MG63 (cell line): ENCODE data around the gene POMZP3. TPM values are rescaled to one million over a fixed set of nuclear protein-coding genes. Genes with fewer than 3 reads are reported as not detected.
"Not testable (repeated sequence)": the region's sequence is repeated elsewhere in the genome, so short reads cannot be mapped to it uniquely, and the experiment has no call there.

Experiments
- DNase-seq: peaks from one replicate; pipeline ENCODE4 v3.0.0-alpha.2; 2020
- H3K27me3 ChIP-seq: fragments of 250-450 bp; sonication (Bioruptor Pico); 2 replicates; pipeline ENCODE4 v1.5.1; 2020; ENCODE audit warnings: mild to moderate bottlenecking, moderate library complexity
- H3K36me3 ChIP-seq: fragments of 250-450 bp; sonication (Bioruptor Pico); 2 replicates; pipeline ENCODE4 v1.5.1; 2020; ENCODE audit warnings: mild to moderate bottlenecking, moderate library complexity
- H3K4me3 ChIP-seq: fragments of 250-450 bp; sonication (Bioruptor Pico); 2 replicates; pipeline ENCODE4 v1.5.1; 2020; ENCODE audit warnings: mild to moderate bottlenecking, moderate library complexity
- H3K9me3 ChIP-seq: fragments of 250-450 bp; sonication (Bioruptor Pico); 2 replicates; pipeline ENCODE4 v1.5.1; 2020; ENCODE audit warnings: mild to moderate bottlenecking, moderate library complexity
- total RNA-seq: library from RNA; depleted of rRNA; stranded (reverse); fragments of >200 nt; shearing (Covaris generic); gene quantifications from 2 replicates; pipeline ENCODE4 v1.2.3, GENCODE V29; 2014; ENCODE audit warnings: low replicate concordance; rRNA removed

POMZP3 gene
- 0.23 TPM in 1 of 2 replicates, not detected in the other for total RNA-seq

GRCh38 chr7:76626989-76627642 is at the start of gene POMZP3:
TSS of gene POMZP3 (minus strand) at chr7:76627279. CDS start at chr7:76626064, 1,215 bp downstream.
- not testable (repeated sequence) for H3K27me3 ChIP-seq, H3K36me3 ChIP-seq, H3K4me3 ChIP-seq, H3K9me3 ChIP-seq
- DNase-seq, result peak; percentile 23

GRCh38 chr7:76675783-76676182 is 48.7 kb upstream of the POMZP3 start:
- H3K4me3 ChIP-seq, H3K9me3 ChIP-seq, DNase-seq, H3K27me3 ChIP-seq, H3K36me3 ChIP-seq: not testable (repeated sequence)

- H3K4me3 ChIP-seq, H3K27me3 ChIP-seq, H3K36me3 ChIP-seq, H3K9me3 ChIP-seq, DNase-seq: not testable (repeated sequence)
Measured at GRCh38 chr7:76673346-76673745, 46.3 kb upstream of the POMZP3 start.

GRCh38 chr7:76659212-76659611 is 32.1 kb upstream of the POMZP3 start:
- not testable (repeated sequence) for H3K27me3 ChIP-seq, DNase-seq, H3K36me3 ChIP-seq, H3K4me3 ChIP-seq, H3K9me3 ChIP-seq

GRCh38 chr7:76656425-76656824 is 29.3 kb upstream of the POMZP3 start:
- not testable (repeated sequence) for DNase-seq, H3K27me3 ChIP-seq, H3K9me3 ChIP-seq, H3K36me3 ChIP-seq, H3K4me3 ChIP-seq

- not testable (repeated sequence) for DNase-seq, H3K36me3 ChIP-seq, H3K4me3 ChIP-seq, H3K27me3 ChIP-seq, H3K9me3 ChIP-seq
Measured at GRCh38 chr7:76642620-76643019, 15.5 kb upstream of the POMZP3 start.

- not testable (repeated sequence) for DNase-seq, H3K36me3 ChIP-seq, H3K27me3 ChIP-seq, H3K9me3 ChIP-seq, H3K4me3 ChIP-seq
Measured at GRCh38 chr7:76637061-76637691, 10.1 kb upstream of the POMZP3 start.

GRCh38 chr7:76626581-76626980 is 498 bp downstream of the POMZP3 start:
- not testable (repeated sequence) for H3K27me3 ChIP-seq, H3K9me3 ChIP-seq, H3K4me3 ChIP-seq, H3K36me3 ChIP-seq
- peak; percentile 6 for DNase-seq

GRCh38 chr7:76619439-76620190 is 7.5 kb downstream of the POMZP3 start:
- not testable (repeated sequence) for H3K4me3 ChIP-seq, H3K27me3 ChIP-seq, DNase-seq, H3K36me3 ChIP-seq, H3K9me3 ChIP-seq

GRCh38 chr7:76613783-76614182 is 13.3 kb downstream of the POMZP3 start:
- H3K4me3 ChIP-seq, DNase-seq, H3K36me3 ChIP-seq, H3K27me3 ChIP-seq, H3K9me3 ChIP-seq: not testable (repeated sequence)

GRCh38 chr7:76612232-76612631 is 14.8 kb downstream of the POMZP3 start:
- not testable (repeated sequence) for H3K4me3 ChIP-seq, DNase-seq, H3K9me3 ChIP-seq, H3K27me3 ChIP-seq, H3K36me3 ChIP-seq

GRCh38 chr7:76609864-76610263 is 17.2 kb downstream of the POMZP3 start:
- H3K9me3 ChIP-seq, H3K36me3 ChIP-seq: not testable (repeated sequence)

GRCh38 chr7:76608469-76608868 is 18.6 kb downstream of the POMZP3 start:
- DNase-seq, H3K9me3 ChIP-seq, H3K27me3 ChIP-seq, H3K36me3 ChIP-seq, H3K4me3 ChIP-seq: not testable (repeated sequence)

More at GRCh38 chr7:76609864-76610263, 17.2 kb downstream of the POMZP3 start:
- DNase-seq, H3K27me3 ChIP-seq, H3K4me3 ChIP-seq: not testable (repeated sequence)

GRCh38 chr7:76606027-76606426 is 21.1 kb downstream of the POMZP3 start:
- not testable (repeated sequence) for H3K4me3 ChIP-seq, H3K9me3 ChIP-seq, H3K36me3 ChIP-seq, H3K27me3 ChIP-seq
- DNase-seq, result peak; percentile 89

- not testable (repeated sequence) for H3K27me3 ChIP-seq, H3K9me3 ChIP-seq, H3K36me3 ChIP-seq, H3K4me3 ChIP-seq, DNase-seq
Measured at GRCh38 chr7:76600650-76601049, 26.4 kb downstream of the POMZP3 start.

GRCh38 chr7:76600116-76600482 is 27.0 kb downstream of the POMZP3 start:
- not testable (repeated sequence) for DNase-seq, H3K4me3 ChIP-seq, H3K9me3 ChIP-seq, H3K27me3 ChIP-seq, H3K36me3 ChIP-seq

GRCh38 chr7:76598590-76599264 is 28.4 kb downstream of the POMZP3 start:
- not testable (repeated sequence) for H3K27me3 ChIP-seq, H3K4me3 ChIP-seq, H3K36me3 ChIP-seq, H3K9me3 ChIP-seq, DNase-seq
